Right atrium auricular region (tissue), 2 donors: ENCODE data around the gene KDM6B. TPM values are rescaled to one million over a fixed set of nuclear protein-coding genes. Genes with fewer than 3 reads are reported as not detected.

Experiments used
- DNase-seq: peaks from one replicate; pipeline ENCODE4 v3.0.0-alpha.2; 2019; ENCODE audit warnings: low spot score
- H3K27ac ChIP-seq, 2 donors: fragments of 200-600 bp; sonication (generic); 1 replicate in 1 of 2; 2 replicates in 1 of 2; pipeline ENCODE4 v1.5.1; 2016 to 2019
- H3K27me3 ChIP-seq, 2 donors: fragments of 200-600 bp; sonication (generic); one replicate each; pipeline versions ENCODE4 v1.5.1 to v1.6.0; 2017 to 2019
- H3K36me3 ChIP-seq: fragments of 200-600 bp; sonication (generic); one replicate; pipeline ENCODE4 v1.5.1; 2016
- H3K4me1 ChIP-seq, 2 donors: fragments of 200-600 bp; sonication (generic); one replicate each; pipeline versions ENCODE4 v1.5.1 to v1.6.0; 2017 to 2019
- H3K4me3 ChIP-seq, 2 donors: fragments of 200-600 bp; sonication (generic); 1 replicate in 1 of 2; 2 replicates in 1 of 2; pipeline ENCODE4 v1.5.1; 2017 to 2019; ENCODE audit warnings: mild to moderate bottlenecking in 1 of 2, moderate library complexity in 1 of 2
- H3K9me3 ChIP-seq, 2 donors: fragments of 200-600 bp; sonication (generic); one replicate each; pipeline ENCODE4 v1.5.1; 2019
- total RNA-seq, 2 donors: library from RNA; depleted of rRNA; stranded (reverse); fragments of >200 nt; gene quantifications; one replicate each; pipeline ENCODE4 v1.1.0, GENCODE V29; 2016
- TF ChIP-seq, protein P1 (sequence below), 2 donors: fragments of 200-600 bp; sonication (generic); IDR thresholded peaks; one replicate each; pipeline ENCODE4 v1.5.1; 2019; ENCODE audit warnings: antibody characterized with exemption in 2 of 2

Gene KDM6B
- total RNA-seq, 2 donors from 2014 or later: 11.0 to 11.1 TPM

DNA sequence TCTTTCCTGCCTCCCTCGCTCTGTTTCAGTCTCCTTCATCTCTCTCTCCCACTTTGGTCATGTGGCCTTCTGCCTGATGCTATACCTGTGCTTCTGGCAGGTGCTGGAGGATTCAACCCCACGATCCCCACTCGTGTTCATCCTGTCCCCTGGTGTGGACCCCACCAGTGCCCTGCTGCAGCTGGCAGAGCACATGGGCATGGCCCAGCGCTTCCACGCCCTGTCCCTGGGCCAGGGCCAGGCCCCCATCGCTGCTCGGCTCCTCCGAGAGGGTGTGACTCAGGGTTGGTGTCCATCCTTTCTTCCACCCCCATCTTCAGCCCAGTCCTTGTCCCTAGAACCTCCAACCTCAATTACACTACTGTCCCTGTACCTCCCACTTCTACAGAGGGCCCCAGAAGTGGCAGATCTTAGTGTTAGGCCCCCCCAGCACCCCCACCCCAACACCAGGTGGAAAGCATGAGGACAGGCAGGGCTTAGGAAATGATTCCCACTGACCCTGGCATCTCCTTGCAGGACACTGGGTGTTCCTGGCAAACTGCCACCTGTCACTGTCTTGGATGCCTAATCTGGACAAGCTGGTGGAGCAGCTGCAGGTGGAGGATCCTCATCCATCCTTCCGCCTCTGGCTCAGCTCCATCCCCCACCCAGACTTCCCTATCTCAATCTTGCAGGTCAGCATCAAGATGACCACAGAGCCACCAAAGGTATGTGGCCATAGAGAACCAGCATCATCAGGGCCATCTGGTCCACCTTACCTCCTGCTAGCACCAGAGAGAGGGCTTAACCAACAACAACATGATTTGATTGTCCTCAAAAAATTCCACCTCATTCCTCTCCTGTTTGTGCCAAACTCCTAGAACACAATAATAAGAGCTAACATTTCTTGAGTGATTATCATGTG lies 9.7 kb upstream of the KDM6B start:
- Histone ChIP-seq H3K4me3 (no peak overlapping the region), H3K36me3 (no peaks in the 10 kb centered on the region), H3K4me1 (no peaks in the 10 kb centered on the region), H3K27me3 (no peaks in the 10 kb centered on the region), H3K9me3 (no peaks in the 10 kb centered on the region), H3K27ac (no peak overlapping the region)
- TF ChIP-seq, protein P1, sequence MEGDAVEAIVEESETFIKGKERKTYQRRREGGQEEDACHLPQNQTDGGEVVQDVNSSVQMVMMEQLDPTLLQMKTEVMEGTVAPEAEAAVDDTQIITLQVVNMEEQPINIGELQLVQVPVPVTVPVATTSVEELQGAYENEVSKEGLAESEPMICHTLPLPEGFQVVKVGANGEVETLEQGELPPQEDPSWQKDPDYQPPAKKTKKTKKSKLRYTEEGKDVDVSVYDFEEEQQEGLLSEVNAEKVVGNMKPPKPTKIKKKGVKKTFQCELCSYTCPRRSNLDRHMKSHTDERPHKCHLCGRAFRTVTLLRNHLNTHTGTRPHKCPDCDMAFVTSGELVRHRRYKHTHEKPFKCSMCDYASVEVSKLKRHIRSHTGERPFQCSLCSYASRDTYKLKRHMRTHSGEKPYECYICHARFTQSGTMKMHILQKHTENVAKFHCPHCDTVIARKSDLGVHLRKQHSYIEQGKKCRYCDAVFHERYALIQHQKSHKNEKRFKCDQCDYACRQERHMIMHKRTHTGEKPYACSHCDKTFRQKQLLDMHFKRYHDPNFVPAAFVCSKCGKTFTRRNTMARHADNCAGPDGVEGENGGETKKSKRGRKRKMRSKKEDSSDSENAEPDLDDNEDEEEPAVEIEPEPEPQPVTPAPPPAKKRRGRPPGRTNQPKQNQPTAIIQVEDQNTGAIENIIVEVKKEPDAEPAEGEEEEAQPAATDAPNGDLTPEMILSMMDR (IDR thresholded peaks at IDR 0.05): no peak
- DNase-seq: no peak

DNA sequence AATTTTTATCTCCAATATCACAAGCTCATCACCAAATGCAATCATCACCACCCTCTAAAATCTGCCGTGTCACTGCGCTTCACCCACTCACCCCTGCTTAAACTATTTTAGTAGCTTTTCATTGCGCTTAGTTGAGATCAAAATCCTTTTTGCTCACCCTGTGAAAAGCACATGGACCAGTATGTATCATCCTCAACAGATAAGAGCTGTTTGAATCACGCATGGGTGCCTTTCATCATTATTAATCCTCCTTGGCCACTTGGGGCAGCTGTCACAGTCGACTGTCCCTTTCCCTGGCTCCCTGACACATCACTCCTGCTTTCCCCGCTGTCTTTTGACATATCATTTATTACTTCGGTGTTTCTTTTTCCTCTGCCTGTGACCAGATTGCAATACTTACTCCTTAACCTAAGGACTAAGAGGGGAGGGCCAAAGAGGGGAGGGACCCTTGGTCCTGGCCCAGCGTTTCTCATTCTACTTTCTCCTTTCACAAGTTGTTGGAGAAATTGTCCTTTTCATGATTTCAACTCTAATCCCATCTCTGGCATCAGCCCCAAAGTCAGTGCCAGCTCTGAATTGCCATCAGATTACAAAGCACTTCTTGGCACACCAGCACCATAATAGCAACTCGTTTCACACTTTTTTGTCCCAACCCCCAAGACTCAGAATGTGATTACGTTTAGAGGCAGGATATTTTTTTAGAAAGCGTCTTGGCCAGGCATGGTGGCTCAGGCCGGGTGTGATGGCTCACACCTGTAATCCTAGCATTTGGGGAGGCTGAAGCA lies 8.6 kb upstream of the KDM6B start:
- Histone ChIP-seq H3K27ac (no peak overlapping the region), H3K9me3 (no peaks in the 10 kb centered on the region), H3K4me1 (no peaks in the 10 kb centered on the region), H3K36me3 (no peaks in the 10 kb centered on the region), H3K4me3 (no peak overlapping the region), H3K27me3 (no peaks in the 10 kb centered on the region)
- DNase-seq: no peak
- TF ChIP-seq, protein P1 (IDR thresholded peaks at IDR 0.05): no peak

DNA sequence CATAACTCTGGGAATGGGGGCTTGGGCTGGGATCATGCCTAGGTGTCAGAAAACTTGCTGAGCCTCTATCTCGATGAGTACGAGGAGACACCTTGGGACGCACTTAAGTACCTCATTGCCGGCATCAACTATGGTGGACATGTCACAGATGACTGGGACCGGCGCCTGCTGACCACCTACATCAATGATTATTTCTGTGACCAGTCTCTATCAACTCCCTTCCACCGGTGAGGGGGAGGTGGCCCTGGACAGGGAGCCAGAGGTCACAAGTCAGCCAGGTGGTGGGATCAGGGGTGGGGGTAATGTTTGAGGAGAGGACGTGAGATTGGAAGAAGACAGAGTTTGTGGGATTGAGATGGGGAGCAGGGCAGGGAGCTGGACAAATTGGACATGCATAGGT lies 3.4 kb upstream of the KDM6B start:
- no peaks in the 10 kb centered on the region for H3K36me3 ChIP-seq
- H3K27me3 ChIP-seq: no peaks in the 10 kb centered on the region
- TF ChIP-seq, protein P1 (IDR thresholded peaks at IDR 0.05): no peak
- DNase-seq: no peak
- peaks cover 0 to 10% of the 10 kb centered on the region in 2 donors for H3K4me1 ChIP-seq
- H3K4me3 ChIP-seq: no peak overlapping the region
- no peak overlapping the region for H3K27ac ChIP-seq
- no peaks in the 10 kb centered on the region for H3K9me3 ChIP-seq

DNA sequence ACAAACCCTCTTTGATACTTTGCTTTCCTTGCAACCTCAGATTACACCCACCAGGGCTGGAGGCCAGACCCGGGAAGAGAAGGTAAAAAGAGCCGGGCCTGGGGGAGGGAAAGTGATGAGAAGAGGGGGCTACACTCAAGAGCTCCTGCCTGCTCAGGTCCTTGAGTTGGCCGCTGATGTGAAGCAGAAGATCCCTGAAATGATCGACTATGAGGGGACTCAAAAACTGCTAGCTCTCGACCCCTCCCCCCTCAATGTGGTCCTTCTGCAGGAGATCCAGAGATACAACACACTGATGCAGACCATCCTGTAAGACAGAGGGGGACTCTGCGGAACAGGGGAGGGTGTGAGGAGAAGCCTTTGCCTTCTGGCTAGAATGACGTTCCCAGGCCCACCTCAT lies 2.8 kb upstream of the KDM6B start:
- no peak for DNase-seq
- Histone ChIP-seq H3K4me1 (peaks cover 0 to 14% of the 10 kb centered on the region in 2 donors), H3K27me3 (no peaks in the 10 kb centered on the region), H3K9me3 (no peaks in the 10 kb centered on the region), H3K4me3 (no peak overlapping the region), H3K36me3 (no peaks in the 10 kb centered on the region), H3K27ac (no peak overlapping the region)
- TF ChIP-seq, protein P1 (IDR thresholded peaks at IDR 0.05): no peak

DNA sequence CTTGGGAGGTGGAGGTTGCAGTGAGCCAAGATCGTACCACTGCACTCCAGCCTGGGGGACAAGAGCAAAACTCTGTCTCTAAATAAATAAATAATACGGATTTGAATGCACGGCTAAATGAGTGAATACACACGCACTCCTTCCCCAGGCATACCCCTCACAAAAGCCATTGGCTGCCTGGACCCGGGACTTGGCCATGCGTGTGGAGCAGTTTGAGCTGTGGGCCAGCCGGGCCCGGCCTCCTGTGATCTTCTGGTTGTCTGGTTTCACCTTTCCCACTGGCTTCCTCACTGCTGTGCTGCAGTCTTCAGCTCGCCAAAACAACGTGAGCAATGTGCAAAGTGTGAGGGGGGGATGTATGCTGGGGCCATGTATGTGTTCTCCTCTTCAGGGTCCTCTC lies 1.6 kb upstream of the KDM6B start:
- Histone ChIP-seq H3K27me3 (no peaks in the 10 kb centered on the region), H3K9me3 (no peaks in the 10 kb centered on the region), H3K27ac (no peak overlapping the region), H3K4me1 (peaks cover 0 to 26% of the 10 kb centered on the region in 2 donors), H3K36me3 (no peaks in the 10 kb centered on the region), H3K4me3 (no peak overlapping the region)
- TF ChIP-seq, protein P1 (IDR thresholded peaks at IDR 0.05): no peak
- DNase-seq: no peak
